Ishikawa (cell line): Measurements from ENCODE around the gene OR10G7.

Experiments used
- CEBPB ChIP-seq: IDR thresholded peaks from 2 replicates; pipeline ENCODE4 v1.6.1; 2012
- CREB1 ChIP-seq: IDR thresholded peaks from 2 replicates; pipeline ENCODE4 v1.6.1; 2012; ENCODE audit warnings: low read depth
- EGR1 ChIP-seq: IDR thresholded peaks from 2 replicates; pipeline ENCODE4 v1.6.1; 2012
- EP300 ChIP-seq: IDR thresholded peaks from 2 replicates; pipeline ENCODE4 v1.6.1; 2012; ENCODE audit warnings: borderline replicate concordance
- FOXM1 ChIP-seq: IDR thresholded peaks from 2 replicates; pipeline ENCODE4 v1.6.1; 2012; ENCODE audit warnings: low read depth, borderline replicate concordance
- NFIC ChIP-seq: IDR thresholded peaks from 2 replicates; pipeline ENCODE4 v1.6.1; 2012
- RAD21 ChIP-seq: IDR thresholded peaks from 2 replicates; pipeline ENCODE4 v1.6.1; 2012; ENCODE audit warnings: low read depth
- TAF1 ChIP-seq: IDR thresholded peaks from 2 replicates; pipeline ENCODE4 v1.6.1; 2012; ENCODE audit warnings: low read depth, mild to moderate bottlenecking
- TCF12 ChIP-seq: IDR thresholded peaks from 2 replicates; pipeline ENCODE4 v1.6.1; 2012; ENCODE audit warnings: low read depth
- TEAD4 ChIP-seq: IDR thresholded peaks from 2 replicates; pipeline ENCODE4 v1.6.1; 2012
- YY1 ChIP-seq: IDR thresholded peaks from 2 replicates; pipeline ENCODE4 v1.6.1; 2012; ENCODE audit warnings: low read depth
- ZBTB7A ChIP-seq: IDR thresholded peaks from 2 replicates; pipeline ENCODE4 v1.6.1; 2012; ENCODE audit warnings: low read depth
- TF ChIP-seq, protein P1 (sequence below): IDR thresholded peaks from 2 replicates; pipeline ENCODE4 v1.6.1; 2012
- TF ChIP-seq, protein P2 (sequence below): IDR thresholded peaks from 2 replicates; pipeline ENCODE4 v1.6.1; 2012
- TF ChIP-seq, protein P3 (sequence below): IDR thresholded peaks from 2 replicates; pipeline ENCODE4 v1.6.1; 2012; ENCODE audit warnings: low read depth, mild to moderate bottlenecking

Gene OR10G7

DNA sequence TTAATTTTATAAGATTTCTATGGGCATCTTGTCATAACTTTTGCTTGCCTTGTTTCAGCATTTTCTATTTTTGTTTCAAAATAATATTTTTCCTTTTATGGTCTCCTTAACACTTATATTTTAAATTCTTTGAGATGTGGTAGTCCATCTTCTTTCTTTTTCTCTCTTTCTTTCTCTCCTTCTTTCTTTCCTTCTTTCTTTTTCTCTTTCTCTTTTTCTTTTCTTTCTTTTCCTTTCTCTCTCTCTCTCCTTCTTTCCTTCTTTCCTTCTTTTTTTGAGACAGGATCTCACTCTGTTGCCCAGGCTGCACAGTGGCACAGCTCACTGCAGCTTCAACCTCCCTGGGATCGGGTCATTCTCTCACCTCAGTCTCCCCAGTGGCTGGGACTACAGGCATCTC, 36.1 kb upstream of the OR10G7 start:
- TF ChIP-seq, protein P1, sequence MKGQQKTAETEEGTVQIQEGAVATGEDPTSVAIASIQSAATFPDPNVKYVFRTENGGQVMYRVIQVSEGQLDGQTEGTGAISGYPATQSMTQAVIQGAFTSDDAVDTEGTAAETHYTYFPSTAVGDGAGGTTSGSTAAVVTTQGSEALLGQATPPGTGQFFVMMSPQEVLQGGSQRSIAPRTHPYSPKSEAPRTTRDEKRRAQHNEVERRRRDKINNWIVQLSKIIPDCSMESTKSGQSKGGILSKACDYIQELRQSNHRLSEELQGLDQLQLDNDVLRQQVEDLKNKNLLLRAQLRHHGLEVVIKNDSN, result no peak
- no peak for TF ChIP-seq TCF12
- no peak for TF ChIP-seq RAD21
- TF ChIP-seq ZBTB7A, result no peak
- TF ChIP-seq, protein P2, sequence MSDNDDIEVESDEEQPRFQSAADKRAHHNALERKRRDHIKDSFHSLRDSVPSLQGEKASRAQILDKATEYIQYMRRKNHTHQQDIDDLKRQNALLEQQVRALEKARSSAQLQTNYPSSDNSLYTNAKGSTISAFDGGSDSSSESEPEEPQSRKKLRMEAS, result no peak
- no peak for TF ChIP-seq EGR1
- TF ChIP-seq, protein P3, sequence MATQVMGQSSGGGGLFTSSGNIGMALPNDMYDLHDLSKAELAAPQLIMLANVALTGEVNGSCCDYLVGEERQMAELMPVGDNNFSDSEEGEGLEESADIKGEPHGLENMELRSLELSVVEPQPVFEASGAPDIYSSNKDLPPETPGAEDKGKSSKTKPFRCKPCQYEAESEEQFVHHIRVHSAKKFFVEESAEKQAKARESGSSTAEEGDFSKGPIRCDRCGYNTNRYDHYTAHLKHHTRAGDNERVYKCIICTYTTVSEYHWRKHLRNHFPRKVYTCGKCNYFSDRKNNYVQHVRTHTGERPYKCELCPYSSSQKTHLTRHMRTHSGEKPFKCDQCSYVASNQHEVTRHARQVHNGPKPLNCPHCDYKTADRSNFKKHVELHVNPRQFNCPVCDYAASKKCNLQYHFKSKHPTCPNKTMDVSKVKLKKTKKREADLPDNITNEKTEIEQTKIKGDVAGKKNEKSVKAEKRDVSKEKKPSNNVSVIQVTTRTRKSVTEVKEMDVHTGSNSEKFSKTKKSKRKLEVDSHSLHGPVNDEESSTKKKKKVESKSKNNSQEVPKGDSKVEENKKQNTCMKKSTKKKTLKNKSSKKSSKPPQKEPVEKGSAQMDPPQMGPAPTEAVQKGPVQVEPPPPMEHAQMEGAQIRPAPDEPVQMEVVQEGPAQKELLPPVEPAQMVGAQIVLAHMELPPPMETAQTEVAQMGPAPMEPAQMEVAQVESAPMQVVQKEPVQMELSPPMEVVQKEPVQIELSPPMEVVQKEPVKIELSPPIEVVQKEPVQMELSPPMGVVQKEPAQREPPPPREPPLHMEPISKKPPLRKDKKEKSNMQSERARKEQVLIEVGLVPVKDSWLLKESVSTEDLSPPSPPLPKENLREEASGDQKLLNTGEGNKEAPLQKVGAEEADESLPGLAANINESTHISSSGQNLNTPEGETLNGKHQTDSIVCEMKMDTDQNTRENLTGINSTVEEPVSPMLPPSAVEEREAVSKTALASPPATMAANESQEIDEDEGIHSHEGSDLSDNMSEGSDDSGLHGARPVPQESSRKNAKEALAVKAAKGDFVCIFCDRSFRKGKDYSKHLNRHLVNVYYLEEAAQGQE, result no peak
- TF ChIP-seq TEAD4, result no peak
- no peak for TF ChIP-seq TAF1

DNA sequence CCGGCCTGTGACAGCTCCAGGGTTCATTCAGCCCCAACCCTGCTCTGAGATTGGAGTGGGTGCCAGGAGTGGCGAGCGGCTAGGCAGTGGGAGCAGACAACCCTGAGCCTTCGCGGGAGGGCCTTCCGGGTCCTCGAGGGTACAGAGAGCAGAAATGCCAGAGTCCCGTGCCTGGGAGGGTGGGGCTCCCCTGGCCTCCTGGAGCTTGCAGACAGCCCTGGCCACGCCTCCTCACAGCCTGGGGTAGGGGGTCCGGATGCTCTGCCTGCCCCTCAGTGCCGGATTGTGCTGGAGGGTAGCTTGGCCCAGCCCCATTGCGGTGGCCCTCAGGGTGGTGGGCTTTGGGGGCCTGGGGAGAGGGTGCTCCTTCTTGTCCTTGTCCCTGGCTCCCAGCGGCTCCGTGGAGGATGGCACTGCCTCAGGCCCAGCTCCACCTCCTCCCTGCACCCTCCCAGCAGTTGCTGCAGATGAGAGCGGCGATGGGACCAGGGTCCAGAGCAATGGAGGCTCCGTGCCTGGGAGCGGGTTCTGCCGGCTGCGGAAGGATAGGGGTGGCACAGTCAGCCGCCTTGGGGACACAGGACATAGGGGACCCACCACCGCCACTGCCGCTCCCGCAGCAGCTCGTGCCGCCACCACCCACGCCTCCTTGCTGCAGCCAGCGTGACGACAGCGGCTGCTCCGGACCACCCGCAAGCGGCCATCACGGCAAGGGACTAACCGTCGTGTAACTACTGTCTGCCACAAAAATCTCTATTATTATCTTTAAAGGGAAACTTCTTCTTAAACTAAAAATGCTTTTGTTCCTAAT, 34.9 kb upstream of the OR10G7 start:
- TF ChIP-seq, protein P2, result no peak
- TF ChIP-seq ZBTB7A (no peak), TAF1 (no peak), EGR1 (no peak), RAD21 (no peak), CEBPB (no peak), NFIC (no peak), FOXM1 (no peak), TEAD4 (no peak), TCF12 (no peak), EP300 (no peak)
- TF ChIP-seq, protein P1, result no peak
- TF ChIP-seq, protein P3, result no peak

DNA sequence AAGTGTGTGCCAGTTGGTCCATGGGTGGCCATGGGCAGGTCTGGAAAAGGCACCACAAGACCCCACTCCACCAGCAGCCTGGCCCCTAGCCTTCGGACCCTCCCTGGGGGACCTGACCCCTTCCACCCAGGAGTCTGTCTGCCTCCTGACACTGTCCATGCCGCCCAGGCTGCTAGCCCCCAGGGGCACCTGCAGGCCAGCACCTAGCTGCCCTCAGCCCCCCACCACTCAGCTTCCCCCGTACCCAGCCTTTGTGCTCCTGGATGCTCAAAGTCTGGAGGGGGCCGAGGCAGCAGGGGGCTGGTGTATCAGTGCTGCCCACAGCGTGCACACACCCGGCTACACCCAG, 34.3 kb upstream of the OR10G7 start:
- TF ChIP-seq, protein P2, result no peak
- no peak for TF ChIP-seq EGR1
- no peak for TF ChIP-seq CEBPB
- no peak for TF ChIP-seq TCF12
- no peak for TF ChIP-seq FOXM1
- no peak for TF ChIP-seq NFIC
- no peak for TF ChIP-seq RAD21
- TF ChIP-seq, protein P3, result no peak

DNA sequence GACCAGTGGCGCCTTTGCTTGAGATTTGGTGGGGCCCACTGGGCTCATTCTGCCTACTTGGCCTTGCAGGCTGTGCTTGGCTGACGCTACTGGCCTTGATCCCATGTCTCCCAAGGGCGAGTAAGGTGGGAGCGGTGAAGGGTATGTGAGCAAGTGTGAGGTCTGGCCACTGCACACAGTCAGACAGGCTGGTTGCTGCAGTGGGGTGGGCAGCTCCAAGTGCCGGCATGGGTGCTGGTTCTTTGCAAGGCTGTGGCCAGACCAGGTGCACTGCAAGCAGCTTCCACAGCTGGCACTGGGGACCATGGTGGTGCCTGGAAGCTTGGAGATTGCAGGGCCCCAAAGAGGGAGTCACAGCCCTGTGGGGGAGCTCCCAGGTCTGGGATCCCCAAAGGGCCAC, 33.4 kb upstream of the OR10G7 start:
- TF ChIP-seq RAD21, result no peak
- TF ChIP-seq FOXM1, result no peak
- no peak for TF ChIP-seq CREB1
- no peak for TF ChIP-seq TCF12
- TF ChIP-seq TEAD4, result no peak
- no peak for TF ChIP-seq TAF1
- no peak for TF ChIP-seq EGR1
- TF ChIP-seq EP300, result no peak
- TF ChIP-seq CEBPB, result no peak
- TF ChIP-seq, protein P3, result no peak
- TF ChIP-seq NFIC, result no peak
- TF ChIP-seq ZBTB7A, result no peak
- TF ChIP-seq, protein P2, result no peak
- TF ChIP-seq YY1, result no peak
- TF ChIP-seq, protein P1, result no peak
